H1 (cell line): ENCODE measurements around the gene SPDEF. TPM values are rescaled to one million over a fixed set of nuclear protein-coding genes. Genes with fewer than 3 reads are reported as not detected.

Experiments
- CBX5 ChIP-seq: fragments of 300-800, 300-1000 bp; sonication (generic); IDR thresholded peaks from 2 replicates; pipeline ENCODE4 v1.7.1; 2016; ENCODE audit warnings: antibody characterized with exemption, low read length, low read depth
- CEBPB ChIP-seq: IDR thresholded peaks from 2 replicates; pipeline ENCODE4 v1.6.1; 2012; ENCODE audit warnings: low read depth, low read length
- GTF2F1 ChIP-seq: IDR thresholded peaks from 2 replicates; pipeline ENCODE4 v1.6.1; 2012; ENCODE audit warnings: low read depth, low read length, improper control_type of control experiment, borderline replicate concordance
- HDAC6 ChIP-seq: IDR thresholded peaks from one replicate; pipeline ENCODE4 v1.7.1; 2012; ENCODE audit warnings: low read depth, mild to moderate bottlenecking, inconsistent platforms, low read length, moderate library complexity
- KDM1A ChIP-seq: fragments of 200-600, 300-600 bp; sonication (generic); IDR thresholded peaks from 2 replicates; pipeline ENCODE4 v1.7.1; 2016; ENCODE audit warnings: mild to moderate bottlenecking, low read length, borderline replicate concordance
- RXRA ChIP-seq: IDR thresholded peaks from 2 replicates; pipeline ENCODE4 v1.6.1; 2011; ENCODE audit warnings: low read depth, mild to moderate bottlenecking, low read length, moderate library complexity; ENCODE audit not compliant: insufficient read depth
- SP1 ChIP-seq: IDR thresholded peaks from 2 replicates; pipeline ENCODE4 v1.6.1; 2011; ENCODE audit warnings: low read depth, low read length
- TEAD4 ChIP-seq: IDR thresholded peaks from 2 replicates; pipeline ENCODE4 v1.6.1; 2012; ENCODE audit warnings: low read depth, low read length, inconsistent platforms, mixed read lengths
- ZNF274 ChIP-seq: IDR thresholded peaks from 2 replicates; pipeline ENCODE4 v1.7.0; 2012; ENCODE audit warnings: low read length, borderline replicate concordance; ENCODE audit errors: extremely low read depth
- polyA plus RNA-seq, 7 experiments: library from polyadenylated mRNA; depleted of rRNA in 3 of 7; stranded (reverse) in 5 of 7; unstranded in 2 of 7; fragments of >200 nt in 5 of 7; fragments of 200-250 nt in 2 of 7; gene quantifications; 1 replicate in 5 of 7; 2 replicates in 1 of 7; 4 replicates in 1 of 7; pipeline versions ENCODE4 v1.2.1 to v1.2.3, GENCODE V29; 2011 to 2013; ENCODE audit warnings: missing spikeins in 2 of 7, mixed read lengths in 2 of 7
- total RNA-seq: library from RNA; stranded (reverse); fragmentation: NEBNext Ultra II Directional; extraction: Animal tissue kit (Norgen Biotek cat#: 25700); gene quantifications from 2 replicates; pipeline ENCODE4 v1.2.1, GENCODE V29; 2021
- TF ChIP-seq, protein P1 (sequence below): fragments of 300-600 bp; sonication (generic); IDR thresholded peaks from 2 replicates; pipeline ENCODE4 v1.7.1; 2012; ENCODE audit warnings: low read length, moderate library complexity, mild to moderate bottlenecking, inconsistent platforms; ENCODE audit not compliant: insufficient replicate concordance

The SPDEF gene
- total and polyA plus RNA-seq, 2 of the 8 experiments (the other 6 are each of a cell fraction or from before 2014, with no cell fraction given) = 0.15 to 0.30 TPM

DNA sequence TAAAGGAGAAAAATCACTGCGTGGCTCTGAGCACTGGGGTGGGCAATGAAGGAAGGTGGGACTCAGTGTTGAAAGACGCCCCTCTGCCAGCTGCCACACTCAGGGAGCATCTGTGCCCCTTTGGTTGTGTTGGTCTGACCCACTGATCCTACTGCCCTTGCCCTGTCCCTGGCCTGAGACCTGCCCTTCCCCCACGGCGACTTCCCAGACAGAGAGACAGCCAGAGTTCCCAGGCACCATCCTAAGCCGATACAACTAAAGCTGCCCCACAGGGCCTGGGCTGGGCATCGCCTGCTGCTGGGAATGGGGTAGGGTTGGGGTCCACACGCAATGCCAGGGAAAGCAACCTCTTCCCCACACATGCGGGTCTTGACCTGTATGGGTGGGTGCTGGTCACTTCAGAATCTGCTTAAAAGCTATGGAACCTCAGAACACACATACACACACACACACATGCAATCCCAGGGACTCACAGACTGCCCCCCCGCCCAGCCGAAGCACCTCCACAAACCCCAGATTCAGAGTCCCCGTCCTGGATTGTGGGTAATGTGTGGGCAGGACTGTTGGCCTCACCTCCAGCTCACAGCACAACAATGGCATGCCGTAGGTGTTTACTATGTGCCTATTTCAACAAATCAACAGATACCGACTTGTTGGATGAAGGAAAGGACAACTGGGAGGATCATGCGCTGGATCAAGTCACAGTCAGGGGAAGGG is 10.9 kb upstream of the SPDEF start (continued):
- TF ChIP-seq, protein P1, sequence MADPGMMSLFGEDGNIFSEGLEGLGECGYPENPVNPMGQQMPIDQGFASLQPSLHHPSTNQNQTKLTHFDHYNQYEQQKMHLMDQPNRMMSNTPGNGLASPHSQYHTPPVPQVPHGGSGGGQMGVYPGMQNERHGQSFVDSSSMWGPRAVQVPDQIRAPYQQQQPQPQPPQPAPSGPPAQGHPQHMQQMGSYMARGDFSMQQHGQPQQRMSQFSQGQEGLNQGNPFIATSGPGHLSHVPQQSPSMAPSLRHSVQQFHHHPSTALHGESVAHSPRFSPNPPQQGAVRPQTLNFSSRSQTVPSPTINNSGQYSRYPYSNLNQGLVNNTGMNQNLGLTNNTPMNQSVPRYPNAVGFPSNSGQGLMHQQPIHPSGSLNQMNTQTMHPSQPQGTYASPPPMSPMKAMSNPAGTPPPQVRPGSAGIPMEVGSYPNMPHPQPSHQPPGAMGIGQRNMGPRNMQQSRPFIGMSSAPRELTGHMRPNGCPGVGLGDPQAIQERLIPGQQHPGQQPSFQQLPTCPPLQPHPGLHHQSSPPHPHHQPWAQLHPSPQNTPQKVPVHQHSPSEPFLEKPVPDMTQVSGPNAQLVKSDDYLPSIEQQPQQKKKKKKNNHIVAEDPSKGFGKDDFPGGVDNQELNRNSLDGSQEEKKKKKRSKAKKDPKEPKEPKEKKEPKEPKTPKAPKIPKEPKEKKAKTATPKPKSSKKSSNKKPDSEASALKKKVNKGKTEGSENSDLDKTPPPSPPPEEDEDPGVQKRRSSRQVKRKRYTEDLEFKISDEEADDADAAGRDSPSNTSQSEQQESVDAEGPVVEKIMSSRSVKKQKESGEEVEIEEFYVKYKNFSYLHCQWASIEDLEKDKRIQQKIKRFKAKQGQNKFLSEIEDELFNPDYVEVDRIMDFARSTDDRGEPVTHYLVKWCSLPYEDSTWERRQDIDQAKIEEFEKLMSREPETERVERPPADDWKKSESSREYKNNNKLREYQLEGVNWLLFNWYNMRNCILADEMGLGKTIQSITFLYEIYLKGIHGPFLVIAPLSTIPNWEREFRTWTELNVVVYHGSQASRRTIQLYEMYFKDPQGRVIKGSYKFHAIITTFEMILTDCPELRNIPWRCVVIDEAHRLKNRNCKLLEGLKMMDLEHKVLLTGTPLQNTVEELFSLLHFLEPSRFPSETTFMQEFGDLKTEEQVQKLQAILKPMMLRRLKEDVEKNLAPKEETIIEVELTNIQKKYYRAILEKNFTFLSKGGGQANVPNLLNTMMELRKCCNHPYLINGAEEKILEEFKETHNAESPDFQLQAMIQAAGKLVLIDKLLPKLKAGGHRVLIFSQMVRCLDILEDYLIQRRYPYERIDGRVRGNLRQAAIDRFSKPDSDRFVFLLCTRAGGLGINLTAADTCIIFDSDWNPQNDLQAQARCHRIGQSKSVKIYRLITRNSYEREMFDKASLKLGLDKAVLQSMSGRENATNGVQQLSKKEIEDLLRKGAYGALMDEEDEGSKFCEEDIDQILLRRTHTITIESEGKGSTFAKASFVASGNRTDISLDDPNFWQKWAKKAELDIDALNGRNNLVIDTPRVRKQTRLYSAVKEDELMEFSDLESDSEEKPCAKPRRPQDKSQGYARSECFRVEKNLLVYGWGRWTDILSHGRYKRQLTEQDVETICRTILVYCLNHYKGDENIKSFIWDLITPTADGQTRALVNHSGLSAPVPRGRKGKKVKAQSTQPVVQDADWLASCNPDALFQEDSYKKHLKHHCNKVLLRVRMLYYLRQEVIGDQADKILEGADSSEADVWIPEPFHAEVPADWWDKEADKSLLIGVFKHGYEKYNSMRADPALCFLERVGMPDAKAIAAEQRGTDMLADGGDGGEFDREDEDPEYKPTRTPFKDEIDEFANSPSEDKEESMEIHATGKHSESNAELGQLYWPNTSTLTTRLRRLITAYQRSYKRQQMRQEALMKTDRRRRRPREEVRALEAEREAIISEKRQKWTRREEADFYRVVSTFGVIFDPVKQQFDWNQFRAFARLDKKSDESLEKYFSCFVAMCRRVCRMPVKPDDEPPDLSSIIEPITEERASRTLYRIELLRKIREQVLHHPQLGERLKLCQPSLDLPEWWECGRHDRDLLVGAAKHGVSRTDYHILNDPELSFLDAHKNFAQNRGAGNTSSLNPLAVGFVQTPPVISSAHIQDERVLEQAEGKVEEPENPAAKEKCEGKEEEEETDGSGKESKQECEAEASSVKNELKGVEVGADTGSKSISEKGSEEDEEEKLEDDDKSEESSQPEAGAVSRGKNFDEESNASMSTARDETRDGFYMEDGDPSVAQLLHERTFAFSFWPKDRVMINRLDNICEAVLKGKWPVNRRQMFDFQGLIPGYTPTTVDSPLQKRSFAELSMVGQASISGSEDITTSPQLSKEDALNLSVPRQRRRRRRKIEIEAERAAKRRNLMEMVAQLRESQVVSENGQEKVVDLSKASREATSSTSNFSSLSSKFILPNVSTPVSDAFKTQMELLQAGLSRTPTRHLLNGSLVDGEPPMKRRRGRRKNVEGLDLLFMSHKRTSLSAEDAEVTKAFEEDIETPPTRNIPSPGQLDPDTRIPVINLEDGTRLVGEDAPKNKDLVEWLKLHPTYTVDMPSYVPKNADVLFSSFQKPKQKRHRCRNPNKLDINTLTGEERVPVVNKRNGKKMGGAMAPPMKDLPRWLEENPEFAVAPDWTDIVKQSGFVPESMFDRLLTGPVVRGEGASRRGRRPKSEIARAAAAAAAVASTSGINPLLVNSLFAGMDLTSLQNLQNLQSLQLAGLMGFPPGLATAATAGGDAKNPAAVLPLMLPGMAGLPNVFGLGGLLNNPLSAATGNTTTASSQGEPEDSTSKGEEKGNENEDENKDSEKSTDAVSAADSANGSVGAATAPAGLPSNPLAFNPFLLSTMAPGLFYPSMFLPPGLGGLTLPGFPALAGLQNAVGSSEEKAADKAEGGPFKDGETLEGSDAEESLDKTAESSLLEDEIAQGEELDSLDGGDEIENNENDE = no peak
- no peak for TF ChIP-seq GTF2F1
- TF ChIP-seq ZNF274 = no peak
- no peak for TF ChIP-seq TEAD4
- no peak for TF ChIP-seq HDAC6
- TF ChIP-seq SP1 = no peak
- no peak for TF ChIP-seq CEBPB
- TF ChIP-seq RXRA = no peak
- TF ChIP-seq KDM1A = no peak
- TF ChIP-seq CBX5 = no peak
